ENCODE measurements around the gene SAMSN1.
"Not testable (repeated sequence)": the region's sequence is repeated elsewhere in the genome, so short reads cannot be mapped to it uniquely, and the experiment has no call there.

SAMSN1 gene

GRCh38 chr21:14567331-14568279 lies 21.5 kb upstream of the SAMSN1 start:
- DNase-seq (ENCODE audit: low read depth in 1 of 2, low spot score in 1 of 2), result no peak

DNA sequence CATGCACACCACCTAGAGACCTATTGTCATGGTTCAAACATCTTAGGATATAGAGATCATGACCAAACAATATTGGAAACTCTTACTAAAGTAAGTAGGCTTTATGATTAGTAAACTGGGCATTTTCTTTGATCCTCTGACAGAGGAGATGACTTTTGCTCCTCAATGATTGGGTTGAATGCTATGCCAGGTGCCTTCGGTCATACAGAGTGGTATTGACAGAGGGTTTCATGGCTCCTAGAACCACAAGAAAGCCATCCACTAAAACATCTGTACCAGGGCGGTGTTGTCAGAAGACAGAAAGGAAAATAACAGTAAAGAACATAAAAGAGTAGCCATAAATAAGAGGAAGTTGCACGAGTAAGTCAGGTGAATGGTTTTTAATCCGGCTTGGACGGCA lies 20.8 kb upstream of the SAMSN1 start:
- no peak for DNase-seq (ENCODE audit: low read depth in 1 of 2, low spot score in 1 of 2)

DNA sequence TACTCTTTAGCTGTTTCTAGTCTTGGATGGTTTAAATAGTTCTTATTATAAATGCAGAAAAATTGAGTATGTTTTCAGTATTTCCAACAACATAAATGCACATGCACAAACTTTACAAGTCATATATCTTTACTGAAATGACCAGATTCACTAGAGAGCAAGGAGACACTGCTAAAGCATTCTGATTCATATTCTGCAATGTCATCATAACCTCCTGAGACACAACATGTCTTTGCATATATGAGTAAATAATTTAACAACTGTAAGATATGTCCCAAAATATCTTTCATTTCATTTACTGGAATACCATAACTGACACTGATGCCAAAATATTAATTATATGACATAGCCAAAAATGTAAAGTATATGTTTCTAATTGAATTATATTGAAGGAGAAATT lies 16.8 kb upstream of the SAMSN1 start:
- DNase-seq (ENCODE audit: low read depth in 1 of 2, low spot score in 1 of 2), result no peak

- DNase-seq (ENCODE audit: low read depth in 1 of 2, low spot score in 1 of 2), result no peak
These were observed 14.4 kb upstream of the SAMSN1 start for GRCh38 chr21:14560555-14560954.

DNA sequence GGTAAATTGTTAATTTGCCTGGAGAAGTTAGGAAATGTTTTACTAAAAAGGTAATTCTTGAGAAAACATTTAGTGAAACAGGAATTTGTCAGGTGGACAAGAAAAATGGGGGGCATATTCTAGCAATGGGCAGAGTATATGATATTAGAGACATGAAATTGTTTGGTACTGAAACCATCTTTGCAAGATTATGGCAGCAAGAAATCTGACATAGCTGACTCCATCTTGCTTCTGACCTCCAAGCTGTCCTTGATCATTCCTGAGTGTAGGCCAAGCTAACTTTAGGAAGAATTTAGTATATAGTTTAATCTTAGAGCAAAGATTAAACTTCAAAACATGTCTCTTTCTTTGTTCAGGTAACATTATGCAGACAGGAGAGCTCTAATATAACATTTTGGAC lies 14.0 kb upstream of the SAMSN1 start:
- DNase-seq (ENCODE audit: low read depth in 1 of 2, low spot score in 1 of 2), result no peak

GRCh38 chr21:14559102-14559501 lies 13.0 kb upstream of the SAMSN1 start:
- DNase-seq (ENCODE audit: low read depth in 1 of 2, low spot score in 1 of 2), result no peak

- no peak for DNase-seq (ENCODE audit: low read depth in 1 of 2, low spot score in 1 of 2)
These were observed 11.3 kb upstream of the SAMSN1 start for GRCh38 chr21:14557413-14557812.

- DNase-seq (ENCODE audit: low read depth in 1 of 2, low spot score in 1 of 2), result no peak
These were observed 8.8 kb upstream of the SAMSN1 start for GRCh38 chr21:14554948-14555347.

- no peak for DNase-seq (ENCODE audit: low read depth in 1 of 2, low spot score in 1 of 2)
These were observed 7.3 kb upstream of the SAMSN1 start for GRCh38 chr21:14553422-14553821.

- no peak for DNase-seq (ENCODE audit: low read depth in 1 of 2, low spot score in 1 of 2)
These were observed 5.6 kb upstream of the SAMSN1 start for GRCh38 chr21:14551741-14552140.

DNA sequence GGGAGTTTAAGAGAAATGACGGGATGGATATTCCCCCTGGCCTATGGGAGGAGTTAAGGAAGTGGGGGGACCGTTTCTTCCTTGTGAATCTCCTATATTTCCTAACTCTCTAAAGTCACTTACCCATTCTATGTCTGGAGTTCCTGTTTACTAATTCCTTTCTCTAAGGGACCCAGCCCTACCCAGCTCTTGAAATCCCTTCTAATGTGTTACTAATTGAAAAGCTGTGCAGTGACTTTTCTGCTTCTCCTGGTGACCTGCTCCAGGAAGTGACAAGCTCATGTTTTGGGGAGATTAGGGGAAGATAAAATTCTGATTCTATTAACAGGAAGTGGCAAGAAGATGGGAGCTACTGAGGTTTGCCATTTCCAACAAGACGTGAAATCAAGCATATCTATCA lies 4.0 kb upstream of the SAMSN1 start:
- no peak for DNase-seq (ENCODE audit: low read depth in 1 of 2, low spot score in 1 of 2)

GRCh38 chr21:14548779-14549178 lies 2.7 kb upstream of the SAMSN1 start:
- DNase-seq (ENCODE audit: low read depth in 1 of 2, low spot score in 1 of 2), result no peak

GRCh38 chr21:14547834-14548513 lies 1.9 kb upstream of the SAMSN1 start:
- no peak for DNase-seq (ENCODE audit: low read depth in 1 of 2, low spot score in 1 of 2)

DNA sequence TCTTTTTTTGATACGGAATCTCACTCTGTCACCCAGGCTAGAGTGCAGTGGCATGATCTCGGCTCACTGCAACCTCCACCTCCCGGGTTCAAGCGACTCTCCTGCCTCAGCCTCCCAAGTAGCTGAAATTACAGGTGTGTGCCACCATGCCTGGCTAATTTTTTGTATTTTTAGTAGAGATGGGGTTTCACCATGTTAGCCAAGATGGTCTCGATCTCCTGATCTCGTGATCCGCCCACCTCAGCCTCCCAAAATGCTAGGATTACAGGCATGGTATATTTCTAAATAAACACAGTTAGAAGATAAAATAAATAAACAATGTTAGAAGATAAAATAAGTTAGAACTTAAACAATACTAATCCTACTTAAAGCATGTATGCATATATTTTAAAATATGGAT lies 604 bp upstream of the SAMSN1 start:
- DNase-seq (ENCODE audit: low read depth in 1 of 2, low spot score in 1 of 2), result not testable (repeated sequence)

DNA sequence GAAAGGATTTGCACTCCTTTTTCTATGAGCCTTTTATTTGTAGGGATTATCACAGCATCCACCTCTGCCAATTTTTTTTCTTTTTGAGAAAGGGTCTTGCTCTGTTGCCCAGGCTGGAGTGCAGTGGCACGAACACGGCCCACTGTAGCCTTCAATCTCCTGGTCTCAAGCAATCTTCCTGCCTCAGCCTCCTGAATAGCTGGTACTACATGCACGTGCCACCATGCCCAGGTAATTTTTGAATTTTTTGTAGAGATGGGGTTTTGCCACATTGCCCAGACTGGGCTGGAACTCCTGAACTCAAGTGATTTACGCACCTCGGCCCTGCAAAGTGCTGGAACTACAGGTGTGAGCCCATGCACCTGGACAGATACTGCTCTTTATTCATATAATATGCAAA lies 2.1 kb downstream of the SAMSN1 start:
- no peak for DNase-seq (ENCODE audit: low read depth in 1 of 2, low spot score in 1 of 2)

- DNase-seq (ENCODE audit: low read depth in 1 of 2, low spot score in 1 of 2), result no peak
These were observed 3.5 kb downstream of the SAMSN1 start for GRCh38 chr21:14542638-14543037.

- DNase-seq (ENCODE audit: low read depth in 1 of 2, low spot score in 1 of 2), result no peak
These were observed 4.1 kb downstream of the SAMSN1 start for GRCh38 chr21:14541841-14542490.

DNA sequence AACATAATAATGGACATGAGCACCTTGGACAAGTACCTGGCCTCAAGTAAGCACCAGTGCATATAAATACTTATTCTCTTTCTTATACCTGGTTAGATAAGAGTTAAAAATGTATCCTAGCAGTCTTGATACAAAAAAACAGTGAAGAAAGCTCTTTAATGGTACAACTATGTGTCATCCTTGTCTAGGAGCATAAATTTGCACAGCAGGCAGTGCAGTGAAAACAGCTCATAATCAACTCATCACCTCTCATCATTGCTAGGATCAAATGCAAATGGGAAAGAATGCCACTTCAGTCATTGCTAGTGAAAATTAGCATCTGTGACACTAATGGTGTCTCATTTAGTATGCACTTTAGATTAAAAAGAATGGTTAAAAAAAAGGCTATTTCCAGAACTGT lies 7.6 kb downstream of the SAMSN1 start:
- DNase-seq (ENCODE audit: low read depth in 1 of 2, low spot score in 1 of 2), result no peak

DNA sequence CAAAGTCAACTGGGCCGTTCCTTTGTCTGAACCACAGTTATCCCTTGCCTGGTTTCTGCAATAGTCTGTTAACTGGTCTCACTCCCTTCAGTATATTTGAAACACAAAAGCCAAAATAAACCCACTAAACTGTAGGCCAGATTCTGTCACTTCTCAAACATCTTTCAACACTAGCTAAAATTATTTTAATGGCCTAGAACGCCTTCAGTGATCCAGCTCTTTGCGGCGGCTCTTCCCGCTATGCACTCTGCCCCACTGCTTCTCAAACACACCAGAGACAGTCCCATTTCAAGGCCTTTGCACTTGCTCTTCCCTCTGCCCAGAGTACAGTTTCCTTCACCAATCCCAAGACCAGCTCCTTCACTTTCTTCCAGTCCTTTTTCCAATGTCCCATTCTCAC lies 9.2 kb downstream of the SAMSN1 start:
- no peak for DNase-seq (ENCODE audit: low read depth in 1 of 2, low spot score in 1 of 2)

GRCh38 chr21:14535702-14536101 lies 10.4 kb downstream of the SAMSN1 start:
- DNase-seq (ENCODE audit: low read depth in 1 of 2, low spot score in 1 of 2), result no peak

GRCh38 chr21:14533499-14534428 lies 12.4 kb downstream of the SAMSN1 start:
- no peak for DNase-seq (ENCODE audit: low read depth in 1 of 2, low spot score in 1 of 2)

All from activated T-helper 1 cell treated with anti-CD3 and anti-CD28 coated beads, Interleukin-2, amount 50 U/mL, for 16 hours (primary cell).